Activated naive CD4-positive, alpha-beta T cell treated with anti-CD3 and anti-CD28 coated beads, Interleukin-2, amount 50 U/mL, for 16 hours (primary cell): ENCODE results near the gene ZNF532.
"Not testable (repeated sequence)": the region's sequence is repeated elsewhere in the genome, so short reads cannot be mapped to it uniquely, and the experiment has no call there.

ENCODE experiments used
- DNase-seq: peaks from one replicate; pipeline ENCODE4 v3.0.0-alpha.2; 2020

The ZNF532 gene

DNA sequence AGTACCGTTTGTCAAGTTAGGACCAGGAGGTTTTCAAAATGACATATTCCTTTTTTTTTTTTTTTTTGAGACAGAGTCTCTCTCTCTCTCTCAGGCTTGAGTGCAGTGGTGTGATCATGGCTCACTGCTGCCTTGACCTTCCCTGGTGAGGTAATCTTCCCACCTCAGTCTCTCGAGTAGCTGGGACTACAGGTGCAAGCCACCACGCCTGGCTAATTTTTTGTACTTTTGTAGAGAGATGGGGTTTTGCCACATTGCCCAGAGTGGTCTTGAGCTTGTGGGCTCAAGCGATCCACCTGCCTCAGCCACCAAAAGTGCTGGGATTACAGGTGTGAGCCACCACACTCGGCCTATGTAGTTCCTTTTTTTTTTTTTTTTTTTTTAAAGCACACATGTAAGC lies 147.1 kb downstream of the ZNF532 start:
- no peak for DNase-seq

DNA sequence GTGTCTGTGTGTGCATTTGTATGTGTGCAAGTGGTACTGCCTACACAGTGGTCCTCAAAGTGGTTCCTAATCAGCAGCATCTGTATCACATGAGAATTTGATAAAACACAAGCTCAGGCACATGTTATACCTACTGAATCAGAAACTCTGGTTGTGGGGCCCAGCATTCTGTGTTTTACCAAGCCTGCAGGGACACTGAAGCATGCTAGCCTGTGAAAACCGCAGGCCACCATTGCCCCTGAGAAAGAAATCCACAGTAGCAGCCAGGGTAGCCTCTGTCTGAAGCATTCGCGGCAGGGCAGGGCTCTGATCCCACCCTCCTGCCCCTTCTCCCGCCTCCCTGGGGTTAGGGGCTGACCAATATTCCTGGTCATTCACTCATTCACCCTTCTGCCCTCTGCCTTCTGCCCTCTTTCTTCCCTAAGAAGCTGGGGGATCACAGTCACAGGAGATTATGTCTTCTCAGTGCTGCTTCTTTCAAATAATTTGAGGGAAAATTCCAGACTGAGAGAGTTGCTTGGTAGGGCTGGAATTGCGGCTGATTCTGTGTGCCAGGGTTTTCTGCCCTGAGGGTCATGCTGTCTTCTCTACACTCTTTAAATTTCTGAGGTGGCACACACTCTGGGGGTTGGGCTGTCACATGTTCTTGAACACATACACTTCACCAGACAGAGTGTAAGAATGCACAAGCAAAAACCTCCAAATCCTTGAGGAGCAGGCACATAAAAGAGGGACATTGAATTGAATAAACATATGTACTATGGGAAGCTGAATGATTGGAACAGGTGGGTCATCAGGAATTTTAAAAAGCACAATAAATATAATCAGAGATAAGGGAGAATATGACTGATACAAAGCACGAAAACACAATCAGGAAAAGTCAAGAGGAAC lies 148.4 kb downstream of the ZNF532 start:
- DNase-seq, result no peak

DNA sequence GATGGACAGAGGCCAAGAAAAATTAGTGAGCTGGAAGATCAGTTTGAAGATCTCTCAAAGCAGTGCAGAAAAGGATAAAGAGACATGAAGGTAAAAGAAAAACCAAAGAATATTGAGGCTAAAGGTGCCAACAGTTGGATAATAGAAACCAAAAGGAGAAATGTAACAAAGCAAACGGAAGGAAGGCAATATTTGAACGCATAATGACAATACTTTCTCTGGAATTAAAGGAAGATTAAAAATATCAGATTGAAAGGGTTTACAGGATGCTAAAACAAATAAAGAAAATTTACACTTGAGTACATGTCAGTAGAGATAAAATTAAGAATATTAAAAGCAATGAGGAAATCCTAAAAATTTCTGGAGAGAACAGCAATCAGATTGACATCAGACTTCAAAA lies 149.1 kb downstream of the ZNF532 start:
- no peak for DNase-seq

DNA sequence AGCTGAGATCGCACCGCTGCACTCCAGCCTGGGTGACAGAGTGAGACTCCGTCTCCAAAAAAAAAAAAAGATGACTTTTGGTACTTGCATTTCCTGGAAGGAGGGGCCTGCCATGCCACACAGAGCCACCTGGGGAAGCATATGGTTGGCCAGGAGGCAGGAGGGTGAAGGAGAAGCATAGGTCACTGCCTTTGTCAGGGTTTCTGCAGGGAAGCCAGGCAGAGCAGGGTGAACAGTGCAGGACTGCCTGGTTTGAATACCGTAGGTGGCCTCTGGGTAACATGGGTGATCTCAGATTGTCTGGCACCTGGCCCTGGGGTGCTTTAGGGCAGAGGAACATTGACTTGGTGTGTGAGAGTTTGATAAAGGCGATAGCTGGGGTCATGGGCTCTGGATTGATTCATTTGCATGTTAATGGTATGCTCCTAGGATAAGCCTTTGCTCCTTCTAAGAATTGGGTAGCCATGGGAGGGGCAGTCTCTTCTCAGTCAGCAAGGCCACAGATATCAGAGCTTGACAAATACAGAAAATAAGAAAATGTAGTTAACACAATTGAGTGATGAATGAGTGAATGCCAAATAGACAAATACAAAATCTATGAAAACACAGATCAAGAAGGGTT lies 151.0 kb downstream of the ZNF532 start:
- DNase-seq, result no peak

DNA sequence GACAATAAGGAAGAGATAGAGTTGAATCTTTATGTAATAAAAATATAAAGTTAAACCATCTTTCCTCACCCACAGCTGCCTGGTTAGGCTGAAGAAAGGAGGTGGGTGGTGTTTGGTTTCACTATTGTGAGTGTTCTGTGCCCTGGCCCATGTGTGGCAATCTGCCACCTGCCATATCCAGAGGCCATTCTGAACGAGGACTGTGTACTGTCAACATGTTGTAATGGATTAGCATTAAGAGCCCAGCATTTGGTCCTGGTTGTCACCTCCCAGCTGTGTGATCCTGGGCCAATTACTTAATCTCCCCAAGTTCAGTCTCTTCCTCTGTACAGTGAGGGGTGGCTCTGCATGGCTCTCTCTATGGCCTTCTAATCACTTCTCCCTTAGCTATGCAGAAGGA lies 156.8 kb downstream of the ZNF532 start:
- no peak for DNase-seq

DNA sequence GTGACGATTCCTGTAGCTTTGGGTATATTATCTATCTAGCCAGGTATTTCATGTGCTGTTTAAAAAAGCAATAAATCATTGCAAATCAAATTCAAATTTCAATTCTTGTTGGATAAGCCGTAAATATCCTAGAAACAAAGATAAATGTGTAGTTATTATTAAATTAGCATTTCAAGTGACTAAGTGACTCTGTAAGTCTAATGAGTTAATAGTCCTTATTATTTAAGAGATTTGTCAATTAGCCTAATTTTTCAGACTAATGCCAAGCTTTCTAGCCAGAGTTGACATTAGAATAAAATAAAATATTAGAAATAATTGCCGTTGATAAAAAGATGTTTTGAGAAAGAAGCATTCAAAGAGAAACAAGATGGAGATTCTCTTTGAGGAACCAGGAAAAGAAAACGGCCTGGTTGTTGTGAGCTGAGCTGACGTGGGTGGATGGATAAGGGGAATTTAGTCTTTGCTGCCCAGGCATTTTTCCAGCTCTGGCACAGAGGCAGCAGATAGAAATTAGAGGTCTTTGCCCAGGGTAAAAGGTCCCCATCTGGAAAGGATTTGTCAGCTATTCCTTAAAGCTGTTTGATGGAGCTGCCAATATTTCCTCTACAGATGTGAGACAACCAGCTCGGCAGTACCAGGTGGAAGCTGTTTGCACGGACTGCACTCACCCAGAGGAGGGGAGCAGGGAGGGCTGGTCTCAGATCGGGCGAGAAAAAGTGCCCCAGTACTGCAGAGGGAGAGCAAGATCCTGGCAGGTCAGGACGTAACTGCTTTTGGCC lies 157.7 kb downstream of the ZNF532 start:
- DNase-seq, result no peak

DNA sequence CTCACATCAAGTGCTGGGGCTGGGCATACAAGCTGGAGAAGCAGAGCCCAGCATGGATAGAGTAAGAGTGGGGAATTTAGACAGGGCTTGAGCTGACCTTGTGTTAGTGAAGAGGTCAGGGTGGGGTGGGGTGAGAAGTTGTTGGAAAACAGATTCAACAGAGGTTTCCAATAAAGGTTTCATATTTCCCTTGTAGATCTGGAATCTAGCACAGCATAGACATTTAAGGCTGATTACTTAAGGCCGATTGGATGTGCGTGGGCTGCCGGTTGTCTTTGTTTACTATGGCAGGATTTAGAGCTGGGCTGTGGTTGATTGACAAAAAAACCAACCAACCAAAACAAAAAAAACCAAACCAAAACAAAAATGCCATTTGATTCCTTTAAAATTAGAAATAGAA lies 160.2 kb downstream of the ZNF532 start:
- no peak for DNase-seq

DNA sequence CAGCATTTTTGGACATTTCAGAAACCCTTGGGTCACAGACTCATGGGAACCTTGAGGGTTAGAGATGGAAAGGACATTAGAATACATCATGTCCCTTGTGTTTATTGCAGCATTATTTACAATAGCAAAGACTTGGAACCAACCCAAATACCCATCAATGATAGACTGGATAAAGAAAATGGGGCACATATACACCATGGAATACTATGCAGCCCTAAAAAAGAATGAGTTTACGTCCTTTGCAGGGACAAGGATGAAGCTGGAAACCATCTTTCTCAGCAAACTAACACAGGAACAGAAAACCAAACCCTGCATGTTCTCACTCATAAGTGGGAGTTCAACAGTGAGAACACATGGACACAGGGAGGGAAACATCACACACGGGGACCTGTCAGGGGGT lies 160.9 kb downstream of the ZNF532 start:
- DNase-seq, result not testable (repeated sequence)

DNA sequence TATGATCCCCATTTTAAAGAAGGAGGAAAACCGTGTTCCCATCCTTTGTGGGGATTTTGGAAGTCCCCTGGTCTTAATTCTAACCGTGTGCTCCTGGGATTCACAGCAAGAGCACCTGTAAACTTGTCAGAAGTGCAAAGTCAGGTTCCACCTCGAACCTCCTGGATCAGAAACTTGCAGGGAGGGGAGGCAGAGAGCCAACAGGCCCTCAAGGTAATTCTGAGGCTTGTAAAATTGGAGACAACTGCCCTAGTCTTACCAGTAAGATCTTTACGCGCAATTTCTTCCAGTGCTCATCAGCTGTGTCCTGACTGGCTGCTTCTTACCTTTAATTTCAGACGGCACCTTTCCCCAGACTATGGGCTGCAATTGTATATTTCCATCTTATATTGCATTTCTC lies 161.7 kb downstream of the ZNF532 start:
- DNase-seq, result no peak

DNA sequence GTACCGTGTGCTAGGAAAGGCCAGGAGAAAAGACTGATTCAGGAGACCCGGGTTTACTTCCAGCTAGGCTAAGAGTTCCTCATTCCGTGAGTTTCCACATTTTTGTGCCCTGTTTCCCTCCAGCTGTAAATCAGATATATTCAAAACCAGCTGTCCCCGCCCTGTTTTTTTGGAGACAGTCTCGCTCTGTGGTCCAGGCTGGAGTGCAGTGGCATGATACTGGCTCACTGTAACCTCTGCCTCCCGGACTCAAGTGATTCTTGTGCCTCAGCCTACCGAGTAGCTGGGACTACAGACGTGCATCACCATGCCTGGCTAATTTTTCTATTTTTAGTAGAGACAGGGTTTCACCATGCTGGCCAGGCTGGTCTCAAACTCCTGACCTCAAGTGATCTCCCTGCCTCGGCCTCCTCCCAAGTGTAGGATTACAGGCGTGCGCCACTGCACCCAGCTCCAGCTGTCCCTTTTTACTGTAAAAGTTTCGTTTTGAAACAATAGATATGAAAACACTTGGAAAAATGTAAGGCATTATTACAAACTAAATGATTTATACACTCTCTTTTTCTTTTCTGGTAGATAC lies 162.2 kb downstream of the ZNF532 start:
- DNase-seq, result no peak

DNA sequence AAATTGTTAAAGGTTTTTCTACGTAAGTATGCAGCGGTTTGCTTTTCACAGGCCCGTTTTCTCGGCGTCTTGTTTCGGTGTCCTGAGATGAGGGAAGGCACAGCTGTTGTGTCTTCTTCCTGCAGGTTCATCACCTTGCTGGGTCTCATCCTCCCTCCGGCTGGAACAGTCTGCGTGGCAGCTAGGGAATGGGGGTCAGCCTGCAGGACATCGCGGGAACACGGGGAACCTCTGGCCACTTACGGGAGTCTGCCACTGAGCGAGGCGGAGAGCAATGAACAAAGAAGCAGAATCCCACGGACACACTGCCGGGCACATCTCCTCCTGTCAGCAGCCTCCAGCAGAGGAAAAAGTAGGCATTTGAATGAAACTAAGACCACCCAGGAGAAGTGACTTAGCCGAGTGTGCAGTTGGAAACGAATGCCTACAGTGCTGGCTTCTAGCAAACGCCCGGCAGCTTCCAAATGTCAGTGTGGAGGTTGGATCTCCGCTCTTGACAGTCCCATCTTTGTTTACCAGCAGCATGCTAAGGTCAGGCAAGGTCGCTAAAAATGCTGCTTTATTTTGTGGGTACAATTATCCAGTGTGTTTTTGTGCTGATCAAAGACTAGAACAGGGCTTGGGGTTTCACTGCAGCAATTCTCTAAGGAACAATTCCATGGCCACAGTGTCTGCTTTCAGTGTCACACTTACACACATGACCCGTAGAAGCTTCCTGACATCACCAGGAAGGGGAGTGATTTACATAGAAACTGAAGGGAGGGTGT lies 165.2 kb downstream of the ZNF532 start:
- no peak for DNase-seq

DNA sequence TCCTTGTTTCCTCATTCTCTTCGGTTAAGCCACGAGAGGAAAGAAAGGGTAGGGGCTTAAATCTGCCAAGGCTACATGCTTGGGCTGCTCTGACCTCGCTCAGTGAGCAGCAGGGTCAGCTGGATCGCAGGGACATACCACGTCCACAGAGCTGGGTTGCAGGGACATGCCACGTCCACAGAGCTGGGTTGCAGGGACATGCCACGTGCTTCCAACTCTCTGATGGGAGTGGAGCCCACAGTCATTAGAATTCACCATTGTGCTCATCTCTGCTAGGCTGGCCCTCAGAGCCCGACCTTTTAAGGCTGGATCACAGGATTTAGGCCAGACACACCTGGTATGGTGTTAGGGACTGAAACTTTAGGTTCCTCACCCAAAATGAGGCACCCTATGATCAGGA lies 167.6 kb downstream of the ZNF532 start:
- no peak for DNase-seq

DNA sequence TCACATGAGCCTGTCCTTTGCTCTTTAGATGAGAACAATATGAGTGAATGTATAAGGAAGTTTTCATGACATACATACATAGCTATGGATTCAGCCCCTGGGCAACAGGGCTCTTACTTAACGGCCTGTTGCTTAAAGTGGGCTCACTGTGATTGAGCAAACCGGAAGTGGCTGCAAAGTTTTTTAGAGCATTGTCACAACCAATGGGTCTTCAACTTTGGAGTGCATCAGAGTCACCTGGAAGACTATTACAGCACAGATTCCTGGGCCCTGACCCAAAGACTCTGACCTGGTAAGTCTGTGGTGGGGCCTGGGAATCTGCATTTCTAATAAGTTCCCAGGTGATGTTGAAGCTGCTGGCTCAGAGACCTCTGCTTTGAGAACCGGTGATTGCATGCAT lies 168.7 kb downstream of the ZNF532 start:
- DNase-seq, result no peak

DNA sequence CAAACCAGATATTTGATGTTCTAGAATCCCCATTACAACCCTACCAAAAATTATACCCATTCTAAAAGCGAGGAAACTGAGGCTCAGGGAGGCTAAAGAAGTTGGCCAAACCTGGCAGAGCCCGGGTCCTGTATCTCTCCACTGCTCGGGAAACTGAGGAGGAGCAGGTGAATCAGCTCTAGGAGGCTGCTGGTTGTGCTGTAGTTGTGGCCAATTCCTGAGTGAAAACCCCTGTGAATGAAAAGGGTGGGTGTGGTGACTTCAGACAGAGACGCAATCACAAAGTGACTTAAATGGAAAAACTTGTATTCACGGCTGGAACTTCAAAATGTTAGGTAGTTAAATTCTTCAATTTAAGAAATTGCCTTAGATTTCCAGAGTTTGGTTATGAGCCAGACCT lies 169.3 kb downstream of the ZNF532 start:
- DNase-seq, result no peak

DNA sequence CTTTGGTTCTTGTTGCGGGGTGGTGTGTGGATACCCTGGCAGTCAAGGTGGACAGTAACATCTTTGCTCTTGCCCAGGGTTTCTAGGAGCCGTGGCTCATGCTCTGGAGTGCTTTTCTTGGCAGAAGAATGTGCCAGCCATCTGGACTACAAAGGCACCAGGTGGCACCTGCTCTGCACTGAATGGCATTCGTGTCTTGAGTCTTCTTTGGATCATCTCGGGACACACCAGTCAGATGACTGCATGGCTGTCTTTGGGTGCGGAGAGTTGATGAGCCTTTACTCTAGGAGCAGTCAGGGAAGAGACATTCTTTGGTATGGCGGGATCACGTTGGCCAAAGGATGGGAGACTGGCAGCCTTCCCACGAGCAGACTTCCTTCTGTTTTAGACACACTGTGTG lies 170.9 kb downstream of the ZNF532 start:
- DNase-seq, result no peak
